GM12878 (cell line): ENCODE data around the gene PELI1. TPM values are rescaled to one million over a fixed set of nuclear protein-coding genes. Genes with fewer than 3 reads are reported as not detected.
A peak's percentile ranks its signal among the peaks of the same experiment; 100 is the strongest.

ENCODE experiments used
- ATAC-seq: fragments of 200-7000 bp; cut with Tn5 transposase; 3 replicates; pipeline ENCODE4 v1.9.1; 2020; ENCODE audit warnings: mild to moderate bottlenecking, moderate library complexity
- Bru-seq: library from RNA; stranded (reverse); fragments of 400-500 nt; gene quantifications from one replicate; lab custom pipeline; 2021; lab: Mats Ljungman, UMichigan
- BruChase-seq, 2 experiments: library from RNA; stranded (reverse); fragments of 400-500 nt; gene quantifications; one replicate each; lab custom pipeline; 2021; lab: Mats Ljungman, UMichigan
- BruUV-seq: library from RNA; stranded (reverse); fragments of 400-500 nt; replicated peaks from 2 replicates; lab custom pipeline; 2021; lab: Mats Ljungman, UMichigan
- CTCF ChIA-PET: fragments of 300-600 bp; sonication (Branson Sonifier 250); formaldehyde crosslinking; extraction: SDS; loops from one replicate; lab custom pipeline; 2021; ENCODE audit warnings: inconsistent platforms; lab: Yijun Ruan, JAX
- POLR2A ChIA-PET: fragments of 350-600 bp; formaldehyde crosslinking; extraction: SDS; loops from one replicate; lab custom pipeline; 2021; ENCODE audit warnings: inconsistent platforms; lab: Charles Lee
- RAD21 ChIA-PET: fragments of 300-600 bp; sonication (Branson Sonifier 250); formaldehyde crosslinking; loops from one replicate; lab custom pipeline; 2023; ENCODE audit warnings: antibody characterized with exemption; ENCODE audit not compliant: unreplicated experiment; lab: Charles Lee
- SMC1A ChIA-PET: fragments of 300-600 bp; sonication (Branson Sonifier 250); formaldehyde crosslinking; loops from one replicate; lab custom pipeline; 2023; ENCODE audit not compliant: unreplicated experiment, uncharacterized antibody; lab: Charles Lee
- DNase-seq: peaks from one replicate; pipeline ENCODE4 v3.0.0-alpha.2; 2011; ENCODE audit warnings: low read depth, low spot score
- FAIRE-seq: peaks from 3 replicates; lab custom pipeline; 2011; peaks lifted over from hg19 to GRCh38; lab: Jason Lieb, UNC
- H2AFZ ChIP-seq: 2 replicates; pipeline ENCODE4 v1.6.0; 2011; ENCODE audit warnings: low read depth, low read length, control low read depth; ENCODE audit not compliant: control insufficient read depth
- H3K27ac ChIP-seq: 2 replicates; pipeline ENCODE4 v1.5.1; 2011; ENCODE audit warnings: control low read depth; ENCODE audit not compliant: control insufficient read depth, insufficient read depth
- H3K27me3 ChIP-seq, 2 experiments: replicated peaks in 1 of 2; 2 replicates each; pipeline versions ENCODE4 v1.6.0 to v1.6.1; 2011; ENCODE audit warnings: low read length in 1 of 2; ENCODE audit not compliant: control insufficient read depth in 2 of 2, insufficient read depth in 2 of 2
- H3K36me3 ChIP-seq, 2 experiments: 2 replicates each; pipeline ENCODE4 v1.5.1; 2011; ENCODE audit warnings: low read length in 1 of 2; ENCODE audit not compliant: control insufficient read depth in 2 of 2, insufficient read depth in 2 of 2
- H3K4me1 ChIP-seq: 2 replicates; pipeline ENCODE4 v1.6.1; 2011; ENCODE audit warnings: mild to moderate bottlenecking, low read length, moderate library complexity, mixed read lengths; ENCODE audit not compliant: control insufficient read depth, insufficient read depth
- H3K4me2 ChIP-seq: 2 replicates; pipeline ENCODE4 v1.6.0; 2011; ENCODE audit warnings: control low read depth; ENCODE audit not compliant: control insufficient read depth, insufficient read depth
- H3K4me3 ChIP-seq: fragments of 200-600 bp; sonication (generic); 2 replicates; pipeline ENCODE4 v1.5.1; 2016
- H3K79me2 ChIP-seq: 2 replicates; pipeline ENCODE4 v1.6.0; 2011; ENCODE audit warnings: low read length; ENCODE audit not compliant: control insufficient read depth, insufficient read depth
- H3K9ac ChIP-seq: 2 replicates; pipeline ENCODE4 v1.8.0; 2011; ENCODE audit warnings: low read length, control low read depth, mixed read lengths; ENCODE audit not compliant: control insufficient read depth, insufficient read depth
- H3K9me3 ChIP-seq: replicated peaks from 3 replicates; pipeline ENCODE4 v1.5.1; 2011; ENCODE audit warnings: mild to moderate bottlenecking, low read length; ENCODE audit not compliant: control insufficient read depth, insufficient read depth
- H4K20me1 ChIP-seq: 2 replicates; pipeline ENCODE4 v1.6.0; 2011; ENCODE audit not compliant: control insufficient read depth, insufficient read depth
- BMI1 ChIP-seq: fragments of 450-650 bp; IDR thresholded peaks from 2 replicates; pipeline ENCODE4 v1.6.1; 2016; ENCODE audit warnings: mild to moderate bottlenecking, moderate library complexity, borderline replicate concordance
- FOXK2 ChIP-seq: fragments of 450-650 bp; IDR thresholded peaks from 2 replicates; pipeline ENCODE4 v1.6.1; 2017; ENCODE audit warnings: mild to moderate bottlenecking, moderate library complexity
- IKZF2 ChIP-seq, 2 experiments: fragments of 450-650 bp; IDR thresholded peaks; 2 replicates each; pipeline ENCODE4 v1.6.1; 2017; ENCODE audit warnings: mild to moderate bottlenecking in 2 of 2, moderate library complexity in 2 of 2
- NFXL1 ChIP-seq: fragments of 450-650 bp; IDR thresholded peaks from 2 replicates; pipeline ENCODE4 v1.6.1; 2017; ENCODE audit warnings: antibody characterized with exemption, mild to moderate bottlenecking, borderline replicate concordance
- NFYB ChIP-seq: IDR thresholded peaks from 2 replicates; pipeline ENCODE4 v1.6.1; 2011; ENCODE audit warnings: low read depth, mild to moderate bottlenecking, low read length, improper control_type of control experiment, moderate library complexity; ENCODE audit not compliant: insufficient read depth
- NRF1 ChIP-seq: conservative IDR thresholded peaks from 2 replicates; pipeline ENCODE4 v1.6.1; 2011; ENCODE audit warnings: mild to moderate bottlenecking, low read depth, low read length, improper control_type of control experiment
- POU2F2 ChIP-seq: IDR thresholded peaks from 3 replicates; pipeline ENCODE4 v1.6.1; 2011; ENCODE audit warnings: low read depth, mild to moderate bottlenecking, low read length, borderline replicate concordance
- SIX5 ChIP-seq: IDR thresholded peaks from 2 replicates; pipeline ENCODE4 v1.6.1; 2011; ENCODE audit warnings: mild to moderate bottlenecking, low read depth, low read length, moderate library complexity; ENCODE audit not compliant: severe bottlenecking
- TBL1XR1 ChIP-seq: IDR thresholded peaks from 2 replicates; pipeline ENCODE4 v1.6.1; 2012; ENCODE audit warnings: low read depth, low read length, improper control_type of control experiment
- TCF12 ChIP-seq: IDR thresholded peaks from 2 replicates; pipeline ENCODE4 v1.6.1; 2011; ENCODE audit warnings: low read depth, mild to moderate bottlenecking, low read length
- YBX1 ChIP-seq: fragments of 450-650 bp; IDR thresholded peaks from 2 replicates; pipeline ENCODE4 v1.6.1; 2016; ENCODE audit warnings: antibody characterized with exemption
- WGBS: methylation state at CpG from one replicate; pipeline ENCODE4 v1.1.6; 2016; ENCODE audit warnings: low lambda C conversion rate; ENCODE audit not compliant: insufficient replicate concordance, insufficient coverage; ENCODE audit errors: missing lambda C conversion rate; 5-methylcytosine and 5-hydroxymethylcytosine counted together
- in situ Hi-C: fragments of 300-500 bp; cut with MboI; formaldehyde crosslinking; loops from 9 replicates; pipeline ENCODE4 v1.14.3; 2018; ENCODE audit warnings: mixed read lengths
- intact Hi-C: fragments of 100-400 bp; cut with micrococcal nuclease; formaldehyde crosslinking; loops from one replicate; pipeline ENCODE4 v1.14.2; 2022; ENCODE audit not compliant: unreplicated experiment
- long read RNA-seq, 2 experiments: library from polyadenylated mRNA; unstranded; transcript quantifications; one replicate each; pipeline ENCODE4 v2.0.0, GENCODE V29; 2019 to 2020
- polyA minus RNA-seq, 3 experiments: library from RNA; depleted of rRNA, polyadenylated mRNA; stranded (reverse); fragments of >200 nt; gene quantifications; 2 replicates each; pipeline ENCODE4 v1.2.3, GENCODE V29; 2011
- polyA plus RNA-seq, 11 experiments: library from polyadenylated mRNA; depleted of rRNA in 4 of 11; unstranded in 6 of 11; stranded (reverse) in 5 of 11; fragments of >200 nt; fragmentation: Nextera tagmentation in 4 of 11; fragmentation: Illumina TruSeq in 1 of 11; extraction: Ambion mirVana in 4 of 11; extraction: Trizol in 1 of 11; gene quantifications; 1 replicate in 1 of 11; 2 replicates in 10 of 11; pipeline versions ENCODE4 v1.2.1 to v1.2.3, GENCODE V29; 2011 to 2016; ENCODE audit warnings: inconsistent platforms in 2 of 11, missing spikeins in 2 of 11, low read depth in 1 of 11
- total RNA-seq, 4 experiments: library from RNA; depleted of rRNA in 3 of 4; stranded (reverse); fragments of >200 nt in 3 of 4; fragmentation: Illumina TruSeq in 1 of 4; extraction: Trizol in 1 of 4; gene quantifications; 2 replicates each; pipeline versions ENCODE4 v1.2.1 to v1.2.3, GENCODE V29; 2013 to 2021
- TF ChIP-seq, protein P1 (sequence below): fragments of 450-650 bp; IDR thresholded peaks from 2 replicates; pipeline ENCODE4 v1.6.1; 2016; ENCODE audit warnings: mild to moderate bottlenecking, moderate library complexity, borderline replicate concordance
- TF ChIP-seq, protein P2 (sequence below): IDR thresholded peaks from 2 replicates; pipeline ENCODE4 v1.6.1; 2012; ENCODE audit warnings: low read depth, low read length, improper control_type of control experiment

PELI1 gene
- total RNA-seq (2013; cell fraction: nucleolus; rRNA removed) = 104 and 128 TPM in 2 replicates
- 40.7 and 46.1 TPM in 2 replicates for total RNA-seq (2014; rRNA removed)
- 32.9 and 33.9 TPM in 2 replicates for total RNA-seq (2014; rRNA removed; fragmentation: Illumina TruSeq; extraction: Trizol)
- 54.6 and 55.4 TPM in 2 replicates for total RNA-seq (2021)
- 19.2 TPM for polyA plus RNA-seq (2011; ENCODE audit: low read depth)
- 92.0 and 137 TPM in 2 replicates for polyA plus RNA-seq (2011; rRNA removed)
- 36.5 and 40.9 TPM in 2 replicates for polyA plus RNA-seq (2011; cell fraction: cytosol; rRNA removed)
- 48.4 and 49.6 TPM in 2 replicates for polyA plus RNA-seq (2011; cell fraction: nucleus; rRNA removed)
- 24.6 and 25.7 TPM in 2 replicates for polyA plus RNA-seq (2012)
- 38.9 and 47.6 TPM in 2 replicates for polyA plus RNA-seq (2014; fragmentation: Illumina TruSeq; extraction: Trizol)
- 10 to 100 TPM; 12.1 to 13.2 TPM for polyA plus RNA-seq (2014; fragmentation: Nextera tagmentation; extraction: Ambion mirVana)
- 35.0 and 36.7 TPM in 2 replicates for polyA plus RNA-seq (2014; rRNA removed)
- 10 to 100 TPM; 43.9 to 45.3 TPM for polyA plus RNA-seq (2016; fragmentation: Nextera tagmentation; extraction: Ambion mirVana)
- 60.6 and 77.2 TPM in 2 replicates for polyA minus RNA-seq (2011; rRNA and poly(A)+ RNA removed)
- 25.8 and 30.8 TPM in 2 replicates for polyA minus RNA-seq (2011; cell fraction: cytosol; rRNA and poly(A)+ RNA removed)
- polyA minus RNA-seq (2011; cell fraction: nucleus; rRNA and poly(A)+ RNA removed) = 71.6 and 122 TPM in 2 replicates
- percentile 99 among the genes with signal in this experiment for Bru-seq, nascent RNA
- percentile 95 among the genes with signal in this experiment for BruChase-seq, experiment 1, labeled RNA remaining after a 6-hour chase
- percentile 97 among the genes with signal in this experiment for BruChase-seq, experiment 2, labeled RNA remaining after a 2-hour chase
- long read RNA-seq, experiment 1, transcript PELI1-201 (7 exons, 3,750 nt) = major isoform, 14 of 18 reads
- long read RNA-seq, experiment 1, partial matches to known transcripts = 1 of 18 reads
- long read RNA-seq, experiment 1, other reads (novel, unspliced or antisense) = 3 of 18 reads
- long read RNA-seq, experiment 2, transcript PELI1-201 (7 exons, 3,750 nt) = major isoform, 7 of 64 reads
- long read RNA-seq, experiment 2, partial matches to known transcripts = 7 of 64 reads
- long read RNA-seq, experiment 2, other reads (novel, unspliced or antisense) = 50 of 64 reads

DNA sequence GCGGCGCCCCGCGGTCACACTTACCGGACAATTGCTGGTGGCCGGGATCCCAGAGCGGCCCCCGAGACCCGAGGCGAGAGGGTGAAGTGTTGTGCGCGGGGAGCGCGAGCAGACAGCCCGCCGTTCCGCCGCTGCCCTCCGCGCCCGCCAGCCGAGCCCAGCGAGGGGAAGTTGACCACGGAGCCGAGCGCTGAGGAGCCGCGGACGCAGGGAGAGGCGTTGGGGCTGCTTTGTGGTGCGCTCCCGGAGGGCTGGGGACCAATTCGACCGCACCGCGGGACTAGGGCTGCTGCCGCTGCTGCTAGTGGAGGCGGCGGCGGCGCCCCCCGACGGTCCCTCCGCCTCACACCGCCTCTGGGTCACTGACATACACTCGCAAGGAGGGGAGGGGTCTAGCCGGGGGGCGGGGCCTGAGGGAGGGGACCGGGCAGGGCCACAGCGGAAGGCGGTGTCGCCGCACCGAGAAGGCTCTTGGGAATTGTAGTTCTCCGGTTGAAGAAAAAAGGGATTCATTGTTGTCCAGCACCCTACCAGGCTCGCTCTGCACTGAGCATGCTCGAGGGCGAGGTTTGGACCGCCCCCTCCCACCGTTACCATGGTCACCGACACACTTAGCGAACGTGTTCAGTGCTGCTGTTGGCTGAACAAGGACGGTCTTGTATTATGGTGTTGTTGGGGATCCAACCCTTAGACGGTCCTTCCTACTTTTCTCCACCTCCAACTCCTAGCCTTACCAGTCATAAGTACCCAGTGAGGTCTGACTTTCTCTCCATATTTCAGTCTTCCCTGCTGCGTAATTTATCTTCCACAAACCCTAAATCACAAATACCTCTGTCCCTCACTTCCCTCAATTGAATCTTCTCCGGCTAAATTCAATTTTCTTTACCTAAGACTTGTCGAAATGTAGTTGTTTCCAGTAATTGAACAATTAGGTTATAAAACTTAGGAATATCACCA lies at the start of gene PELI1:
Gene PELI1, minus strand, starts transcription at position 364 of the 957 bp plus-strand sequence. CDS start 36,110 bp downstream, outside the sequence.
- Histone ChIP-seq H3K4me3 (peak within 1 kb of the TSS; percentile 95), H3K4me2 (peak within 1 kb of the TSS; percentile 91), H3K36me3 (peaks cover 0 to 9% of the 10 kb centered on the region in 2 experiments; a peak in 1 of 4 replicates), H3K9ac (peak within 1 kb of the TSS; percentile 96), H2AFZ (peak within 1 kb of the TSS; percentile 86), H3K4me1 (peaks cover 3% of the 10 kb centered on the region), H3K27ac (peak within 1 kb of the TSS; percentile 85), H3K79me2 (peaks cover 52% of the 10 kb centered on the region), H3K27me3 (no peaks in the 10 kb centered on the region), H3K9me3 (no peaks in the 10 kb centered on the region; the same call in 2 of the 3 replicates), H4K20me1 (no peaks in the 10 kb centered on the region)
- CTCF ChIA-PET = interaction anchor here (1.6 to 5.6 kb wide), 3 partner anchors 167 to 186 kb away, joined by 7 to 35 read pairs (median 9); no protein-coding TSS in a partner anchor
- DNase-seq = peak; percentile 96
- RAD21 ChIA-PET = interaction anchor here (0.9 to 5.5 kb wide), 7 partner anchors 64 to 154 kb away, joined by 3 to 54 read pairs (median 3); no protein-coding TSS in a partner anchor
- peak; percentile 86 for ATAC-seq
- FAIRE-seq = peak; percentile 88
- intact Hi-C loops = loop anchor here (1.0 to 5.0 kb wide), 4 partner anchors 52 to 388 kb away; no protein-coding TSS in a partner anchor
- 4% methylated on average over 43 of the region's 68 CpGs for WGBS
- in situ Hi-C loops = no loop called here
- POLR2A ChIA-PET = interaction anchor here (1.0 to 4.4 kb wide), 4 partner anchors 12 to 183 kb away, joined by 3 to 29 read pairs (median 15); no protein-coding TSS in a partner anchor
- BruUV-seq = TSS peak; percentile 51
- SMC1A ChIA-PET = interaction anchor here (1.0 to 5.7 kb wide), 6 partner anchors 10 to 184 kb away, joined by 3 to 59 read pairs (median 6); no protein-coding TSS in a partner anchor
- TF ChIP-seq FOXK2 (no peak), TBL1XR1 (no peak), NFYB (no peak), POU2F2 (peak; percentile 78), NFXL1 (no peak), BMI1 (peak; percentile 99), TCF12 (0 out of 2 replicates have a peak, but pooled peaks have one; percentile 12), YBX1 (no peak), SIX5 (peak; percentile 76), NRF1 (peak; percentile 83), IKZF2 (IDR thresholded peaks at IDR 0.05) (peak in 1 of 2 experiments; percentile 28; a peak in 1 of 4 replicates)
- TF ChIP-seq, protein P1, sequence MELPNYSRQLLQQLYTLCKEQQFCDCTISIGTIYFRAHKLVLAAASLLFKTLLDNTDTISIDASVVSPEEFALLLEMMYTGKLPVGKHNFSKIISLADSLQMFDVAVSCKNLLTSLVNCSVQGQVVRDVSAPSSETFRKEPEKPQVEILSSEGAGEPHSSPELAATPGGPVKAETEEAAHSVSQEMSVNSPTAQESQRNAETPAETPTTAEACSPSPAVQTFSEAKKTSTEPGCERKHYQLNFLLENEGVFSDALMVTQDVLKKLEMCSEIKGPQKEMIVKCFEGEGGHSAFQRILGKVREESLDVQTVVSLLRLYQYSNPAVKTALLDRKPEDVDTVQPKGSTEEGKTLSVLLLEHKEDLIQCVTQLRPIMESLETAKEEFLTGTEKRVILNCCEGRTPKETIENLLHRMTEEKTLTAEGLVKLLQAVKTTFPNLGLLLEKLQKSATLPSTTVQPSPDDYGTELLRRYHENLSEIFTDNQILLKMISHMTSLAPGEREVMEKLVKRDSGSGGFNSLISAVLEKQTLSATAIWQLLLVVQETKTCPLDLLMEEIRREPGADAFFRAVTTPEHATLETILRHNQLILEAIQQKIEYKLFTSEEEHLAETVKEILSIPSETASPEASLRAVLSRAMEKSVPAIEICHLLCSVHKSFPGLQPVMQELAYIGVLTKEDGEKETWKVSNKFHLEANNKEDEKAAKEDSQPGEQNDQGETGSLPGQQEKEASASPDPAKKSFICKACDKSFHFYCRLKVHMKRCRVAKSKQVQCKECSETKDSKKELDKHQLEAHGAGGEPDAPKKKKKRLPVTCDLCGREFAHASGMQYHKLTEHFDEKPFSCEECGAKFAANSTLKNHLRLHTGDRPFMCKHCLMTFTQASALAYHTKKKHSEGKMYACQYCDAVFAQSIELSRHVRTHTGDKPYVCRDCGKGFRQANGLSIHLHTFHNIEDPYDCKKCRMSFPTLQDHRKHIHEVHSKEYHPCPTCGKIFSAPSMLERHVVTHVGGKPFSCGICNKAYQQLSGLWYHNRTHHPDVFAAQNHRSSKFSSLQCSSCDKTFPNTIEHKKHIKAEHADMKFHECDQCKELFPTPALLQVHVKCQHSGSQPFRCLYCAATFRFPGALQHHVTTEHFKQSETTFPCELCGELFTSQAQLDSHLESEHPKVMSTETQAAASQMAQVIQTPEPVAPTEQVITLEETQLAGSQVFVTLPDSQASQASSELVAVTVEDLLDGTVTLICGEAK = peak; percentile 55; the same call in 1 of the 2 replicates
- TF ChIP-seq, protein P2, sequence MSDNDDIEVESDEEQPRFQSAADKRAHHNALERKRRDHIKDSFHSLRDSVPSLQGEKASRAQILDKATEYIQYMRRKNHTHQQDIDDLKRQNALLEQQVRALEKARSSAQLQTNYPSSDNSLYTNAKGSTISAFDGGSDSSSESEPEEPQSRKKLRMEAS = peak; percentile 29; the same call in 1 of the 2 replicates
